Measurements from ENCODE around the gene TUB.

Gene TUB

DNA sequence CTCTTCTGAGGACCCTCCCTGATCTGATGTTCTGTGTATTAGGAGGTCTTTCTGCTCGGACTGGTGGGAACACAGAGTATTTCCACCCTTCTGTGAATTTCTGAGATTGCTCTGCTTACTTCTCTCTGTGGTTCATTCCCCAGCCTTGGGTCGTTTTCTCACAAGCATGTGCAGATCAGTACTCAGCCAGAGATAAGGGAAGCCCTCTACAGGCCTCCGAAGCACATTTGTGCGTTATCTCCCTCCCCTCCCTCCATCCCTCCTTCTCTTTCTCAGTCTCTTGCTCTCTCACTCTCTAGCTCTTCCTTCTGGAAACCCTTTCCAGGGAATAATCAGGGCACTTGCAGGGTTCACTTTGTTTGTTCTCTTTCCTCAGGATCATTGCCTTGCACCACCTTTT lies 35.2 kb upstream of the TUB start:
- DNase-seq: no peak

DNA sequence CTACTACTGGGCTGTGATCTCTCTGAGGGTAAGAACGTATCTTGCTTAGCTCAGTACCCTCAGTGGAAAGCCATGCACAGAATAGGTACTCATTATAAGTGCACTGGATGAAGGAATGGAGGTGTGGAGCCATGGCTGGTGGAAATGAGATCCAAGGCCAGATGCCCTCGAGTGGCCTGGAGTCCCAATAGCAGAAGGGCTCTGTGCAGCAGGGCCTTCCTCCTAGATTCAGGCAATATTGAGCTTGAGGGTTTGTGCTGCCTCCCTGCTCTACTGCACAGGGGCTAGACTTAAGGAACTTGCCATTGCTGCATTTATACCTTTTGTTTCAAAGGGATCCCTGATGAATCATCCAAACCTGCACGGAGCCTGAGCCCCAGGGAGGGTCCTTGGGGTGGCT lies 33.6 kb upstream of the TUB start:
- no peak for DNase-seq

DNA sequence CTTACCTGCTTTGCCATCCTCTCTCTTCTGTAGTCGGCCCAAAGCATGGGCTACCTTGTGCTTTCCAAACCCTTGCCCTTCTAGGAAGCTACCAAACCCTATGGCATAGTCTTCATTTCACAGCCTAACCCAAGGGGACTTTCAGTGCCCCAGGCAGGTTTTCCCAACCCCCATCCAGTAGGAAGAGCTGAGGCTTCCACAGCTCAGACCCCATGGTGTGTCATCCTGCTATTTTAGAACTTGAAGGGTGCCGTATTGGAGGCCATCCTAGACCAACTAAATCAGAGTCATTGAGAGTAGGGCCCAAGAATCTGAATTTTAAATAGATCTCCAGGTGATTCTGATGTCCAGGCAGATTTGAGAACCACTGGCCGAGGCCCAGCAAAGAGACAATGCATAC lies 31.9 kb upstream of the TUB start:
- DNase-seq: no peak

DNA sequence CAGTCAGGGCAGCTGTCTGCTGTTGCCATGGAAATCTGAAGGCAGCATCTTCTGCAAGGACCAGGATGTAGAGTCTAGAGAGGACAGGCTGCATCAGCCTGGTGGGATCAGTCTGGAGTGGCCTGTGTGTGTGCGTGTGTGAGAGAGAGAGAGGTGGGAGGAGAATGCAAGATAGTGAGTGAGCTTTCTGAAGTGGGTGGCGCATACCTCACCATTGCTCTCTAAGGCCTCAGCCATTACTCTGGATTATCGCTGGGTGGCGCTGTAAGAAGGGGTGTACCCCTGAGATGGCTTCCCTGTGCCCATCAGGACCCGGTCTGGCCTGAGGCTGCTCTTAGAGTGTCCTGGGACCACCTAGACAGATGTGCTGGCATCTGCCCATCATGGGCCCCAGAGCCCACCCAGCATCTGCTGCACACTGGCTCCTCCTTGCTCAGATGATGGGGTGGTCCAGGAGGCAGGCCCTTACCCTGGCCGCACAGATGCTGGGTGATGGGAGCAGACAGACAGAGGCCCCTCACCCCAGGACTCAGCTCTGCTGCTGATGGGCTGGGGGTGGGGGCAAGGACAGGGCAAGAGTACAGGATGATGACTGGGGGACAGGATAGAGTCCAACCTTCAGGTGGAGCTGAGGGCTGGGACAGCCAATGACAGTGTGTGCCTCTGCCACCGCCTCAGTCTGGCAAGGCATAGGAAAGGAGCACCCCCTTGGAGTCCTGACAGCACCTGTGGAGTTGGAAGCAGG lies 25.7 kb upstream of the TUB start:
- DNase-seq: no peak

DNA sequence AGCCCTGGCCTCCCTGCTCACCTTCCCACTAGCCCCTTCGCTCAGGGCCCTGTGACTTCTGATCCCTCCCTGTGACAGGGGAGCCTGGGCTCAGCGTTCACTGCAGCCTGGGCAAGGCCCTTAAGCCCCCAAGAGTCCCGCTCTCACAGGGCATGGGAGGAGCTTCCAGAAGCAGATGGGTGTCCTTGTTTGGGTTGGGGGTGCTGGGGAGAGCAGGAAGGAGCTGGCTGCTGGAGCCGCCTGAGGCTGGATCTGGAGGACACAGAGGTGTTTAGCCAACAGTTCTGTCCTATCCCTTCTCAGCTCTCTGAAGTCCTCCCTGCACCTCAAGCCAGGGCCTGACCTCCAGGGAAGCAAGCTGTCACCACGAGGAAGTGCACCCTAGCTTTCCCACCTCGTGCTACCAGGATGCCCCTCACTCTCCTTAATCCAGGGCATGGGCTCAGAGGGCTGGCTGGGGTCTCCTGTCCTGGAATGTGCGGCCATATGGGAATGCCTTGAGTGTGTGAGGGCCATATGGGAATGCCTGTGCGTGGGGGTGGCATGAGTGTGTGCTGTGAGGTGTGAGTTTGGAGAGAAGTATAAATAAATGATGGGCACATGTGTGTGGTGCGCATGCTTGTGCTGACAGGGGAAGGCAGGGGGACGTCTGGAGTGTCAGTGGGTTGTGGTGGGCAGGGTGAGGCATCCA lies 25.0 kb upstream of the TUB start:
- no peak for DNase-seq

DNA sequence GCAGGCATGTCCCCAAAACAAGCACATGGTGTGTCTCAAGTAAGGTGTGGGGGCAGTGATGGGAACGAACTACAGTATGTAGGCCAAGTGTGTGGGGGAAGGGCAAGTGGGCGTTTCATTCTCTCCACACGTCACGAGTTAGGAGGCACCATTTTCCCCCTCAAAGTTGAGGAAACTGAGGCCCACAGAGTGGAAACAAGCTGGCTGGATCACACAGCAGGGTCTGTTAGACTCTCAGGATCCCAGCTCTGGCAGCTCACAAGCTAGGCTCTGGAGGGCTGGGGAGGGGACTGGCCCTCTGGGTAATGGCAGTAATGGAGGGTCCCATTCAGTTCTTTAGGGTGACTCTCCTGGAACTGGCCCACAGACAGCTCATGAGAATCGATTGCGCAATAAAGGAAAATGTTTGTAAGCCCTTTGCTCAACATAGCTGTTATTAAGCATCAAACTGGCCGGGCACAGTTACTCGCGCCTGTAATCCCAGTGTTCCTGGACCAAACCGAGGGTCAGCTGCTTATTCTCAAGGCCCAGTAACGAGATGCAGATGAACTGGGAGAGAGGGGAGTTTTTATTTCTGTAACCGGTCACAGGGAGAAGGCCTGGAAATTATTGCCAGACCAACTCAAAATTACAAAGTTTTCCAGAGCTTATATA lies 24.1 kb upstream of the TUB start:
- DNase-seq: no peak

DNA sequence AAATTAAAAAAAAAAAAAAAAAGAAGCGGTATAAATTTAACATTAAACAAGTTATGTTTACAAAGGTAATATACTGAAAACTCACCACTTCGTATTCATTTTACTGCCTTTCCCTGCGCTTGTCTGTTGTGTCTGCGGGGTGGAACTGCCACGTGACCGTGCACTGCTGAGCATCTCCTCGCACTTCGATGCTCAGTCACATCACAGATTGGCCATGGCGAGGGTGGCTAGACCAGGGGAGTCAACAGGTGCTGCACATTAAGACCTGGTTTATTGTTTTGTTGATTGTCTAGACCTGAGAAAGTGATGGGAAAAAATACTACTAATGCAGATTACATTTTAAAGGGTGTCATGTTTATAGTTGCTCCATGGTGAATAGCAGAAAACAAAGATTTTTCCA lies 22.8 kb upstream of the TUB start:
- DNase-seq: no peak

DNA sequence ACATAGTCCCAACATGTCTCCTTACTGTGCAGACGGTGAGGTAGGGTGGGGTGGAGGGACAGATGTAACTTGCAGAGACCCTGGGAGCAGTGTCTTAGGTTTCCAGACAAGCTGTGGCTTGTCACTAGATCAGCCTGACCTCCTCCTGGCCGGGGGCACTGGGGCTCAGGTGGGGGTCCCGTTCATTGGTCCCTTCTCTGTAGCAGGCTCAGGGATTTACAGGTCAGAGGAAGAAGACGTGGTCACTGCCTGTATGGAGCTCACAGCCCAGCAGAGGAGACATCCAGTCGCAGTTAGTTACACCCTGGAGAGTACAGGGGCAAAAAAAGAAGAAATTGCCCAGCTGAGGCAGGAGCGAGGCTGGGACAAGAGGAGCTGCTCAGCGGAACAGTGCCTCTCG lies 22.0 kb upstream of the TUB start:
- no peak for DNase-seq

DNA sequence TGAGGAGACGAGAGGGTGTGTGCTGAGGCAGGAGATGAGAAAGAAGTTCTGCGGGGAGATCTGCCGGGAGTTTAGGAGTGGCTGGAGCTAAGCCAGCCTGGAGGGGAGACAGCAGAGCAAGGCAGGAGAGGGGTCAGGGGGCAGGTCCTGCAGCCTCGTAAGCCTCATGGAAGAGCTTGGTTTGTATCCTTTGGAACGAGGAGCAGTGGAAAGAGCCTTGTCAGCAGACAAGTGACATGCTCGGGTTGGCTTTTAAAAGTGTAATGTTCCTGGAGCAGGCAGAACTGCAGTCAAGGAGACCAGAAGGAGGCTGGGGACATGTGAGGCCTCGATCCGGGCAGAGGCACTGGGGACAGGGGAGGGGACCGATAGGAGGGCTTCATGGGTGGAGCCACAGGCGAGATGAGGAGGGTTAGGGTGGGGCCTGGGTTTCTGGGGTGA lies 21.4 kb upstream of the TUB start:
- no peak for DNase-seq

DNA sequence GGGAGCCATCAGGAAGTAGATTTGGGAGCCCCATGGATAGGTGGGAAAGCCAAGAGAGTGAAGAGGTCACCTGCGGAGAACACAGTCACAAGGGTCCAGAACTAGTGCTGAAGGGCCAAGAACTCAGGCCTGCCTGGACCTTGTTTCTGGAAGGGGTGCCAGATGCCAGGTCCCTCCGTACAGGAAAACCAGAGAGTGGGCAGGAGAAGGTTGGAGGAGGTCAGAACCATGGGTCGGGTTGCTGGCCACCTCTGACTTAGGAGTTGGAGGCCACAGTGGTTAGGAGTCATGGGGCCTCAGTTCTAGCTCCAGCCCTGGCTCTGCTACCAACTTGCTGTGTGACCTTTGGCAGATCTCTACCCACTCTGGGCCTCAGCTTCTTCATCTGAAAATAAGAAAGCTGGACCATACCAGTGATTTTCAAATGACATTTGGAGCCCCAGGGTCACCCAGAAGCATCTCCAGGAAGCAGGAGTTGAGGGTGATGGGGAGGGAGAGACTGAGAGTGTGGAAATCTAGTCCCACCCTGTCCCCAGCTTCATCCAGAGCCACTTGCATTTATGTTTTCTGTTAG lies 20.8 kb upstream of the TUB start:
- DNase-seq: no peak

DNA sequence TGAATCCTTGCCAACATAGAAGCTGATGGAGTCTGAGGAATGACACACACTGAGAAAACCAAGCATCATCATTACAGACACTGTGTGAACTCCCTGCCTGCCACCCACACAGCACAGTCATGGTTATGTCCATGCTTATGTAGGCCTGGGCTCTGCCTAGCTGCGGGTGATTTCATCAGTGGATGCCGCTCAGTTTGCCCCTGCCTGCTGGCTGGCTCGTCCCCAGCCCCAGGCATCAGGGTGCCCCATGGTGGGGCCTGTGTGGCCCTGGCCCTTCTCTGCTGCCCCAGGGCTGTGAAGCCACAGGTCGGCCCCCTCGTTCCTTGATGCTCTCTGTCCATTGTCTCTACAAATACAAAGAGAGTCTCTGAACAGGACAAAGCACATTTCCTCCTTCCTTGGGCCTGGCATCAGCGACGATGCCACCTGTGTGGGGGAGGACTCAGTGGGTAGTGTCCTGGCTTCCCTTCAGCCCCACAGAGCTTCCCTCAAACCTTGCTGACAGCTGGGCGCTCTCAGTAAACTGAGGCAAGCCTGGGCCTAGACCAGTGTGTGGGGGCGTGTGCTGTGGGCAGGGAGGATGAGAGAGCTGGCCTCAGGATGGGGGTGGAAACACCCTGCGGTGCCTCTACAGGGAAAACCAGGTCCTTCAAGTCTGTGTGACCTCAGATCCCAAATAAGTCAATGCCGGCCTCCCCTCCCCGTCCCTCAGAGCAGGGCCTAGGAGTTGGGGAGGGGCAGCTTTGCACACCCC lies 20.0 kb upstream of the TUB start:
- DNase-seq: no peak

DNA sequence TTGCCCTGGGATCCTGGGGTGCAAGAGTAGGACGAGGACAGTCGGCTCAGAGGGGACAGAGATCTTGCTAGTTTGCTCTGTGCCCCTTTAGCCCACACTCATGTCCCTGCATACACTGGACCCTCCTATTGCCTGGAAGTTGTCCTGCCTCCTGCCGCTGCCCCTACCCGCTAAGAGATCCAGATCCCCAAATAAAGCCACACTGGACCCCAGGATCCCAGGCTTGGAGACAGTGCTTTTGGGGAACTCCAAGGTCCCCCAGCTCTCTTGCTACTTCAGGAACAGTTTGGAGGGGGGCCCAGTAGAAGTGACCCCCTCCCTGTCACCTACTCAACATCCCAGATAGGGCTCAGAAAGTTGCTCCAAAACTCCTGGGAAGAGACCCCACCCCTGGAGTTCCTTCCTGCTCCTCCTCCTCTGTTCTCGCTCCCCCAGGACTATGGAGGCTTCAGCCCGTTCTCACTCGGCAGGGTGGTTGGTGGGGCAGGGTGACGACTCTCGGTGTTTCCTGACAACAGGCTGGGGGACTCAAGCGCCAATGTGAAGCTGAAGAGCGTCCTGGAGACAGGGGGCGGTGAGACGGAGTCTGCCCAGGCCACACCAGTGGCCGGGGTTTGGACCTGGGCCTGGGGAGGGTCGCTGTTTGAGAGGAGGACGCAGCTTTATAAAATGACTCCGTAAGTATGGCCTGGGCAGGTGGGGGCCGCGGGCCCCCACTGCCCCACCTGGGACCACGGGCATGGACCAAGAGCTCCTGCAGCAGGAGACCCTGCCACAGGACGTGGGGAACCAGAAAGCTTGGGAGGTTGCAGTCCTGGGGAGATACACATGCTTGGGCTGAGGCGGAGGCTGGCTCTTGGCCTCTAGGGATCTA lies 19.2 kb upstream of the TUB start:
- DNase-seq: no peak

DNA sequence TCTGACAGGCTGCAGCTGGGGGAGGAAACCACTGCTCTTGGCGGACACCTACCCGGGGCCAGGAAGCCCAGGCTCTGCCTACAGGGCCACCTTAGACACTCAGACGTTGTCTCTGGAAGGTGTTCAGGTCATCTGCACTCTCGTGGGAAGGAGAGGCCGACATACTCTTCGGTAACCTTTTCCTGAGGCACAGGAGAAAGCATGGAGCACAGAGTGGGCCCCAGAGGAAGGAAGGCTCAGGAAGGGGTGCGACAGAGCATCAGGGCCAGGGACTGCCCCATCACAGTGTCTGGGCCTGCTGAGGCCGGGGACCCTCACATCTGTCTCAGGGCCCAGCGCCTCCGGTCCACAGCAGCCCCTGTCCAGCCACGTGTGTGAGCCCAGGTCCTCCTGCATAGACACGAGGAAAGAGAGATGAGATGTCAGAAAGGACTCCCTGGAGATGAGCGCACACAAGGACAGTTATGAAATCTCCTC lies 18.2 kb upstream of the TUB start:
- no peak for DNase-seq

DNA sequence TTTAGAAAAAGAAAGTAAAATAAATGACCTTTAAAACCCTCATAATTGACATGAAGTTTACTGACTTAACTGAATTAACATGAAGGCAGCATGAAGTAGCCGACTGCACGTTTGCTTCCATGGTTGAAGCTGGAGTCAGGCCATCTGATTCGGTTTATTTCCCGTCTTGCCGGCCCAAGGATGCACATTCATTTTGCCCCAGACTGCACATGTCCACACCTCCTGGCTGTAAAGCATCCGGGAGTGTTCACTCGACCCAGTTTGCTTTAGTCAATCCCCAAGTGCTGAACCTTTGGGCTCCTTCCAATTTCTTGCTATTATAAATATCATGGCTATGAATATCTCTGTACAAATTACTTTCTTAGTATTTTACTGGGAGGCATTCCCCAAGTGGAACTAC lies 17.7 kb upstream of the TUB start:
- no peak for DNase-seq

DNA sequence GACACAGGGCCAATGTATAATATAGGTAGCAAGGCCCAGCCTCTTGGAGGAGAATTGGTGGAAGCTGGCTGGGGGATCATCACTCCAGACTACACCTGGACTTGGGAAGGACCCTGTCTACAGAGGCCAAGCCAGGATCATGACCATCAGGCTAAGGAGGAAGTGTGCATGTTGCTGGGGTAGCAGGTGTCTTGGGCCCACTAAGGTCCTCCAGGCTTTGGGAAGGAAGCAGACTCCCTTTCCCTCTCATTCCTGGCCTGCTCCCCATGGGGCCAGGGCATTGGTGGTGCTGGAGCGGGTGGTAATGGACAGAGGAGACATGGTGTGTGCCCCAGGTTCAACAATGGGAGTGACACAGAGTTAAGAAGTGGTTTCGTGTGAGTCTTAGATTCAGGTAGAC lies 16.0 kb upstream of the TUB start:
- no peak for DNase-seq

DNA sequence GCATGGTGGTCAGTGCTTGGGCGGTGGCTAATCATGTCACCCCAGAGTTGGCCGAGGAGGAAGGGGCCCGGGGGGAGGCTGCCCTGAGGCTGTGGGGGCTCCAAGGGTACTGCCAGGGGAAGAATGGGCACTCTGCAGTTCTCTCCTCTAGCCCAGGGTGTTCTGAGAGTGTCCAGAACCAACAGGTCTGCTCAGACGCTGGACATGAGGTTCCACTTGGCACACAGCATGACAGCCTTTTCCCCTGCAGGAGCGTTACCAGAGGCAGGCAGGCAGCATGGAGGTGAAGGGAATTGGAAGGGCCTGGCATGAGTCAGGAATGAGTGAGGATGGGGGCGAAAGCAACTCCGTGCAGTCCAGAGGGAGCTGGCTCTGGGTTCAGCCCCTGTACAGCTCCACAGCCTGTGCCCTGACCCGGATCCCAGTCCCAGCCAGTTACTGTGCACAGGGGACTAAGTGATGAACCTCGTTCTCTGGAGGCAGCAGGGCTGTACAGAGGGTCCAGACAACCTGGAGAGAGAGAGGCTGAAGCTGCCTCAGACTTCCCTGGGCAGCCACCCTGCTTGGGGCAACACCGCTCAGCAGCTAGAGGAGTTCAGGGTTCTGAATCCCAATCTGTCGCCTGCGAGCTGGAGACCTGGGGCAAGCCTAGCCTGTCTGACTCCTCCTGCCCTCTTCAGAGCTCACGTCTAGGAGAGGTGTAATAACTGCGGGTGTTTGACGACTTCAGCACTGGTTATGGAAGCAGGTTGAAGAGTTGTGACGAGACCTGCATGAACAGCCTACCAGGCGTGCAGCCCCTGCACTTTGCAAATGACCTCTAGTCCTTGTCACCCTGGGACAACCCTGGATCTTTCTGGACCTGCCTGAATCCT lies 14.7 kb upstream of the TUB start:
- no peak for DNase-seq

DNA sequence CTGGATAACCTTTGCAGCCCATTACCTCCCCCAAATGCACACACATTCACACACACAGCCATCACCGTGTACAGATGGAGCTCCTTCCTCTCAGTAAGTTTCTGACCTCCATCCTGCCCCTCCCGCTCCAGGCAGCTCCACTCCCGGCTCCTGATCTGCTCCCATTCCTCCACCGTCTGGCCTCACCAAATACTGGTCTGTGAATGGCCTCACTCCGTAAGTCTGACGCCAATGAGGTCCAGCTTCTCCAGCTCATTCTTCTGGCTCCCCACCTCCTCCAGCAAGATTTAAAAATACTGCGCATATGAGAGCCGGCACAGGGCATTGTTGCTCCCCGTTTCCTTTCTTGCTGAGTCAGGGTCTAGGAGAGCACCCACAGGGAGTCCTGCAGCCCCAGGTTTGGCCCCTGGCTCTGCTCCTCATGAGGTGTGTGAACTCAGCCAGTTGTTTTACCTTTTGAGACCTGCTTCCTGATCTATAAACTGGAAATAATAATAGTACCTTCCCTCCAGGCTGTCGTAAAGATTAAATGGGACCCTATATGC lies 14.0 kb upstream of the TUB start:
- no peak for DNase-seq

DNA sequence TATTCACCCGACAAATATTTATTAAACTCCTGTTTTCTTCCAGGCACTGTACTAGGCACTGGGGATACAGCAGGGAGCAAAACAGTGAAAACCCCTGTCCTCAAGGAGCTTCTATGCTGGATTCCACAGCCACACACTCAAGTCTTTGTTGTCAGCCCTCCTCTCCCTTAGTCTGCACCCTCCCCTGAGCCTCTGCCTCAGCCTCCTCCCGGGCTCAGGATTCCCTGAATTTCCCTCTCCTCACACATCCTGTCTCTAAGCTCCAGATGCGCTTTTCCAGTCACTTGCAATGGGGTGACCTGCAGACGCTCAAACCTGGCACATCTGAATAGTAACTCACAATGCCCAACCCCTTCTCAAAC lies 13.5 kb upstream of the TUB start:
- no peak for DNase-seq

DNA sequence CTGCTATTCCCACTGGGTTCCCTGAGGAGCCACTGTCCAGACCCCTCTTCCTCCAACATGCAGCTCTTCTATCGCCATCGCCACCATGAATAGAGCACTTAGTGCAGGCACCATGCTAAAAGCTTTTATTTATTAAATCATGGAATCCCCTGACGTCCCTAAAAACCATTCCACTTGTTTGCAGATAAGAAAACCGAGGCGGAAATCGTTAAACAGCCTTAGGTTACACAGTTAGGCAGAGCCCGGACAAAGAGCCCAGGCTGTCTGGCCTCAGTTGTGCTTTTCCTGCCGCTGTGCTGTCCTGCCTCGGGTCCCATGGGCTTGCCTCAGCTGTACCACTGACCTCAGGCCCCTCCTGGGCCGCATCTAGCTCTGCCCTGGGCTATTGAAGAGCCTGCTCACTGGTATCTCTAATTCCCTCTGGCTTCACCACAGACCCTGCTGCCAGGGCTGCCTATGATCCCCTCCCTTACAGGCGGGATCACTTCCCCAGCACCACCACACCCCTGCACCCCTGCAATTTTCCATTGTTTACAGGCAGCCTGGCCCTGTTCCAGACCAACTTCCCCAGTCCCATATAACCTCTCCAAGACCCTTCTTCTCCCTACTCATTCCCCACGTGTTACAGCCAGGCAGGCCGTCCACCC lies 13.0 kb upstream of the TUB start:
- DNase-seq: no peak

DNA sequence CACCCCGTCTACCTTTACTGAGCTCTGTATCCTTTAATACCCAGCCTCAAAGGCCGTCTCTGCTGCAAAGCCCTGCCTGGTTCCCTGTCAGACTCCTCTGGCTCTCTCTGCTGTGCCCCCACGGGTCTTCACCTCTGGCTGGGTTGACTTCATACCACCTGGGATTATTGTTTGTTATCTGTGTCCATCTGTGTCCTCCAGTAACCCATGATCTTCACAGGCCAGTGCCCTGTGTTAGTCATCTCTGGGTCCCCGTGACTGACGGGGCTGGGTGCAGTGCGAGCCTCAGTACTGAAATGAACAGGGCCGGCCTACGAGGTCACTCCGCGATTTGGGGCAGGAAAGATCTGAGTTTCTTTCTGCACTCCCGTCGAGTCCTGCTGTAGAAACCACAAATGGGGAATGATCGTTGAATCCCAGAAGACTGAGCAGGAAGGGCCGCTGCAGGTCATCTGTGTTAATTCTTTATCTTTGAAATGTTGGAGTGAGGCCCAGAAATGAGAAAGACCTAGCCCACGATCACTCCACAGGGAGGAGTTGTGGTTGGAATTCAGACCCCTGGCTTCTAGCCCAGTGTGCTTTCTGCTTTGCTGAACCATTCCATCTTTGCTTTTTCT lies 12.3 kb upstream of the TUB start:
- DNase-seq: no peak
